WTC11 (cell line): Measurements from ENCODE around the gene SCNN1A. TPM values are rescaled to one million over a fixed set of nuclear protein-coding genes. Genes with fewer than 3 reads are reported as not detected.

Experiments
- ATAC-seq: fragments of 200-7000 bp; cut with Tn5 transposase; 2 replicates; pipeline ENCODE4 v1.10.0; 2021; ENCODE audit warnings: mild to moderate bottlenecking, moderate library complexity
- CTCF ChIA-PET: fragments of 300-600 bp; sonication (Branson Sonifier 250); formaldehyde crosslinking; loops from one replicate; lab custom pipeline; 2021; ENCODE audit warnings: antibody characterized with exemption; lab: Charles Lee
- POLR2A ChIA-PET: fragments of 350-600 bp; sonication (Branson Sonifier 250); formaldehyde crosslinking; loops from one replicate; lab custom pipeline; 2021; ENCODE audit warnings: antibody characterized with exemption; lab: Charles Lee
- DNase-seq: peaks from one replicate; pipeline ENCODE4 v3.0.0; 2021; ENCODE audit warnings: low spot score
- H3K27ac Mint-ChIP-seq: 2 replicates; pipeline ENCODE4 v1.8.0; 2021; ENCODE audit warnings: mixed read lengths
- H3K27me3 Mint-ChIP-seq: 2 replicates; pipeline ENCODE4 v1.8.0; 2021; ENCODE audit warnings: low read depth, mild to moderate bottlenecking, moderate library complexity, mixed read lengths
- H3K36me3 Mint-ChIP-seq: 2 replicates; pipeline ENCODE4 v1.8.0; 2021; ENCODE audit warnings: mixed read lengths
- H3K4me1 Mint-ChIP-seq: 2 replicates; pipeline ENCODE4 v1.8.0; 2022; ENCODE audit warnings: mixed read lengths
- H3K4me3 Mint-ChIP-seq: 2 replicates; pipeline ENCODE4 v1.8.0; 2021; ENCODE audit warnings: mild to moderate bottlenecking, moderate library complexity, mixed read lengths
- H3K9me3 Mint-ChIP-seq: 2 replicates; pipeline ENCODE4 v1.8.0; 2021; ENCODE audit warnings: mixed read lengths
- ATF1 ChIP-seq: sonication (generic); formaldehyde crosslinking; IDR thresholded peaks from 2 replicates; pipeline ENCODE4 v1.8.1; 2023; ENCODE audit warnings: mild to moderate bottlenecking, moderate library complexity, missing genetic modification reagents
- CBFB ChIP-seq: sonication (generic); formaldehyde crosslinking; IDR thresholded peaks from 2 replicates; pipeline ENCODE4 v1.8.1; 2022; ENCODE audit warnings: mild to moderate bottlenecking, low read depth, missing genetic modification reagents
- FOXJ3 ChIP-seq: sonication (generic); formaldehyde crosslinking; IDR thresholded peaks from 2 replicates; pipeline ENCODE4 v1.9.0; 2021; ENCODE audit warnings: missing genetic modification reagents, mild to moderate bottlenecking, borderline replicate concordance
- HMGA2 ChIP-seq: fragments of 250-450 bp; sonication (Bioruptor Pico); IDR thresholded peaks from 2 replicates; pipeline ENCODE4 v1.4.0; 2021; ENCODE audit warnings: mild to moderate bottlenecking, moderate library complexity
- JAZF1 ChIP-seq: fragments of 250-450 bp; sonication (Bioruptor Pico); IDR thresholded peaks from 2 replicates; pipeline ENCODE4 v1.9.0; 2021; ENCODE audit warnings: moderate library complexity, mild to moderate bottlenecking, inconsistent platforms
- MYBL2 ChIP-seq: sonication (generic); formaldehyde crosslinking; IDR thresholded peaks from 2 replicates; pipeline ENCODE4 v1.8.1; 2023; ENCODE audit warnings: mild to moderate bottlenecking, moderate library complexity, missing genetic modification reagents
- NR2C2 ChIP-seq: sonication (generic); formaldehyde crosslinking; IDR thresholded peaks from 2 replicates; pipeline ENCODE4 v1.8.0; 2022; ENCODE audit warnings: mild to moderate bottlenecking, missing genetic modification reagents
- PRRX2 ChIP-seq: fragments of 250-450 bp; sonication (Bioruptor Pico); IDR thresholded peaks from 2 replicates; pipeline ENCODE4 v1.8.0; 2021; ENCODE audit warnings: mild to moderate bottlenecking
- RORB ChIP-seq: fragments of 250-450 bp; sonication (Bioruptor Pico); IDR thresholded peaks from 2 replicates; pipeline ENCODE4 v1.9.0; 2021; ENCODE audit warnings: mild to moderate bottlenecking
- ZNF263 ChIP-seq: sonication (generic); formaldehyde crosslinking; IDR thresholded peaks from 2 replicates; pipeline ENCODE4 v1.8.1; 2022; ENCODE audit warnings: low read depth, mild to moderate bottlenecking, moderate library complexity, missing genetic modification reagents
- ZNF396 ChIP-seq: fragments of 250-450 bp; sonication (Bioruptor Pico); IDR thresholded peaks from 2 replicates; pipeline ENCODE4 v1.8.0; 2021; ENCODE audit warnings: mild to moderate bottlenecking, moderate library complexity, borderline replicate concordance
- ZNF671 ChIP-seq: fragments of 250-450 bp; sonication (Bioruptor Pico); IDR thresholded peaks from 2 replicates; pipeline ENCODE4 v1.8.0; 2021; ENCODE audit warnings: mild to moderate bottlenecking
- total RNA-seq: library from RNA; stranded (reverse); gene quantifications from 3 replicates; pipeline ENCODE4 v1.2.3, GENCODE V29; 2021
- TF ChIP-seq, protein P1 (sequence below): sonication (generic); formaldehyde crosslinking; IDR thresholded peaks from 2 replicates; pipeline ENCODE4 v1.8.0; 2023; ENCODE audit warnings: mild to moderate bottlenecking, missing genetic modification reagents
- TF ChIP-seq, protein P2 (sequence below): fragments of 250-450 bp; sonication (Bioruptor Pico); conservative IDR thresholded peaks from 2 replicates; pipeline ENCODE4 v1.9.0; 2021; ENCODE audit warnings: mild to moderate bottlenecking
- TF ChIP-seq, protein P3 (sequence below): sonication (generic); formaldehyde crosslinking; IDR thresholded peaks from 2 replicates; pipeline ENCODE4 v1.8.1; 2022; ENCODE audit warnings: low read depth, mild to moderate bottlenecking, moderate library complexity, missing genetic modification reagents, borderline replicate concordance
- TF ChIP-seq, protein P4 (sequence below): fragments of 250-450 bp; sonication (Bioruptor Pico); IDR thresholded peaks from 2 replicates; pipeline ENCODE4 v2.1.2; 2022; ENCODE audit warnings: mild to moderate bottlenecking, moderate library complexity
- TF ChIP-seq, protein P5 (sequence below): sonication (generic); formaldehyde crosslinking; conservative IDR thresholded peaks from 2 replicates; pipeline ENCODE4 v1.8.1; 2022; ENCODE audit warnings: mild to moderate bottlenecking, missing genetic modification reagents
- TF ChIP-seq, protein P6 (sequence below): sonication (generic); formaldehyde crosslinking; IDR thresholded peaks from 2 replicates; pipeline ENCODE4 v1.8.1; 2023; ENCODE audit warnings: mild to moderate bottlenecking, missing genetic modification reagents, moderate library complexity
- TF ChIP-seq, protein P7 (sequence below): sonication (generic); formaldehyde crosslinking; IDR thresholded peaks from 2 replicates; pipeline ENCODE4 v1.8.0; 2022; ENCODE audit warnings: mild to moderate bottlenecking, missing genetic modification reagents
- TF ChIP-seq, protein P8 (sequence below): fragments of 250-450 bp; sonication (Bioruptor Pico); IDR thresholded peaks from 2 replicates; pipeline ENCODE4 v1.8.0; 2021; ENCODE audit warnings: mild to moderate bottlenecking

Gene SCNN1A
- total RNA-seq, 1 experiment from 2014 or later = 100 TPM

DNA sequence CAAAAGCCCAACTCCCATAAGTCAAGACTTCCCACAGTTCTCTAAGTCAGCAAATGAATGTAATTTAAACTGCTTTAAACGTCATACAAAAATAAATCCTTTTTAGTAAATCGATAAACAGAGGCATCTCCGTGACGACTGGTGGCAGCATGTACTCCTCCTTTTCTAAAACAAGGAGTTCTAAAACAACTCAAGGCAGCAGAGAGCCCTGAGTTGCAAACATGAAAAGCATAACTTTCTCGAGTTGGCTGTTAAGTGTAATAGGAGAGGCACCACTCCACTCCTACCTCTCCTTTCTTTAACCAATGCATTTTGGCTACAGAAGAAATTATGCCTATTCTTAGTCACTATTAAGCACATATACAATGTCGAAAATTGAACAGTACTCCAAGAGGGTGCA is 30.6 kb upstream of the SCNN1A start:
- no peak overlapping the region for H3K27ac Mint-ChIP-seq
- DNase-seq (no peak), ATAC-seq (no peak)
- TF ChIP-seq ZNF671 (CRISPR knock-in tag) = no peak
- ChIA-PET CTCF (no interaction called here), POLR2A (no interaction called here)
- no peaks in the 10 kb centered on the region for H3K27me3 Mint-ChIP-seq
- no peaks in the 10 kb centered on the region for H3K9me3 Mint-ChIP-seq
- H3K4me1 Mint-ChIP-seq = no peaks in the 10 kb centered on the region
- H3K4me3 Mint-ChIP-seq = no peak overlapping the region
- H3K36me3 Mint-ChIP-seq = no peaks in the 10 kb centered on the region

DNA sequence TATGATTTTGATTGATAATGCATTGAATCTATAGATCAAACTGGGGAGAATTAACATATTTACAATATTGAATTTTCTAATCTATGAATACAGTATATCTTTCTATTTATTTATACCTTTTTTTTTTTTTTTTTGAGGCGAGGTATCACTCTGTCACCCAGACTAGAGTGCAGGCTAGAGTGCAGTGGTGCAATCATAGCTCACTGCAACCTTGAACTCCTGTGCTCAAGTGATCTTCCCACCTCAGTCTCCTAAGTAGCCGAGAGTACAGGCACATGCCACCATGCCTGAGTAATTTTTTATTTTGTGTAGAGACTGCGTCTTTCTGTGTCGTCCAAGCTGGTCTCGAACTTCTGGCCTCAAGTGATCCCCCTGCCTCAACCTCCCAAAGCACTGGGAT is 29.0 kb upstream of the SCNN1A start:
- CTCF ChIA-PET = no interaction called here
- no peak overlapping the region for H3K4me3 Mint-ChIP-seq

DNA sequence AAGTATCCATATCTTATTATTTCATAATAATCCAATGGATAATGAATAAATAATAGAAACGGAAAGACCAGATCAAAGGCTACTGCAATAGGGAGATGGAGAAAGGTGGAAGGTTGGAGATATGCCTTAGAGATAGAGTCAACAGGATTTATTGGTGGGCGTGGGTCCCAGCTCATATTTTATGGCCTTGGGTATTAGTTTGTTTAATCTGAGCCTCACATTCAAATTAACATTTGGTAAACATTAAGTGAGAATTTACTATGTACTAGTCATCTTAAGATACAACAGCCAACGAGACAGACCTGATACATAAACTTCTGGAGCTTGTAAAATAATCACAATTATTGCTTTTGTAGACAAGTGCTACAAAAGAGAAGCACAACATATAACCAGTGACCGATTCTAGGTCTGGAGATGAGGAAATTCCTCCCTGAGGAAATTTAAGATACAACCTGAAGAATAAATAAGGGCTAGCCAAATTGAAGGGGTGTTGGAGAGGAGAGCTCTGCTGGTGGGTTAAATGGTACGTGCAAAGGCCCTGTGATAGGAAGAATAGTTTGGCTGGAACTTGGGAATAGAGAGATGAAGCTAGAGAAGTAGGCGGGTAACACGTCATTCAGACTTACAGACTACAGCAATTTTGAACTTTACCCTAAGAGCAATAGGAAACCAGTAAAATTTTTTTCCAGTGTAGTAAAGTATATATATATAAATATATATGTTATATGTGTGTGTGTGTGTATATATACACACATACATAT is 24.7 kb upstream of the SCNN1A start:
- Mint-ChIP-seq H3K4me3 (no peak overlapping the region), H3K4me1 (peaks cover 19% of the 10 kb centered on the region), H3K36me3 (no peaks in the 10 kb centered on the region), H3K9me3 (no peaks in the 10 kb centered on the region), H3K27ac (no peak overlapping the region), H3K27me3 (no peaks in the 10 kb centered on the region; the same call in 1 of the 2 replicates)
- CTCF ChIA-PET = no interaction called here
- POLR2A ChIA-PET = interaction anchor here (0.6 kb wide), 1 partner anchor 18 kb away, joined by 3 read pairs; no protein-coding TSS in a partner anchor
- DNase-seq = no peak
- ATAC-seq = no peak
- TF ChIP-seq HMGA2 (CRISPR knock-in tag) = no peak
- no peak for TF ChIP-seq MYBL2 (CRISPR knock-in tag)
- TF ChIP-seq, protein P1, sequence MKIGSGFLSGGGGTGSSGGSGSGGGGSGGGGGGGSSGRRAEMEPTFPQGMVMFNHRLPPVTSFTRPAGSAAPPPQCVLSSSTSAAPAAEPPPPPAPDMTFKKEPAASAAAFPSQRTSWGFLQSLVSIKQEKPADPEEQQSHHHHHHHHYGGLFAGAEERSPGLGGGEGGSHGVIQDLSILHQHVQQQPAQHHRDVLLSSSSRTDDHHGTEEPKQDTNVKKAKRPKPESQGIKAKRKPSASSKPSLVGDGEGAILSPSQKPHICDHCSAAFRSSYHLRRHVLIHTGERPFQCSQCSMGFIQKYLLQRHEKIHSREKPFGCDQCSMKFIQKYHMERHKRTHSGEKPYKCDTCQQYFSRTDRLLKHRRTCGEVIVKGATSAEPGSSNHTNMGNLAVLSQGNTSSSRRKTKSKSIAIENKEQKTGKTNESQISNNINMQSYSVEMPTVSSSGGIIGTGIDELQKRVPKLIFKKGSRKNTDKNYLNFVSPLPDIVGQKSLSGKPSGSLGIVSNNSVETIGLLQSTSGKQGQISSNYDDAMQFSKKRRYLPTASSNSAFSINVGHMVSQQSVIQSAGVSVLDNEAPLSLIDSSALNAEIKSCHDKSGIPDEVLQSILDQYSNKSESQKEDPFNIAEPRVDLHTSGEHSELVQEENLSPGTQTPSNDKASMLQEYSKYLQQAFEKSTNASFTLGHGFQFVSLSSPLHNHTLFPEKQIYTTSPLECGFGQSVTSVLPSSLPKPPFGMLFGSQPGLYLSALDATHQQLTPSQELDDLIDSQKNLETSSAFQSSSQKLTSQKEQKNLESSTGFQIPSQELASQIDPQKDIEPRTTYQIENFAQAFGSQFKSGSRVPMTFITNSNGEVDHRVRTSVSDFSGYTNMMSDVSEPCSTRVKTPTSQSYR = no peak
- TF ChIP-seq, protein P2, sequence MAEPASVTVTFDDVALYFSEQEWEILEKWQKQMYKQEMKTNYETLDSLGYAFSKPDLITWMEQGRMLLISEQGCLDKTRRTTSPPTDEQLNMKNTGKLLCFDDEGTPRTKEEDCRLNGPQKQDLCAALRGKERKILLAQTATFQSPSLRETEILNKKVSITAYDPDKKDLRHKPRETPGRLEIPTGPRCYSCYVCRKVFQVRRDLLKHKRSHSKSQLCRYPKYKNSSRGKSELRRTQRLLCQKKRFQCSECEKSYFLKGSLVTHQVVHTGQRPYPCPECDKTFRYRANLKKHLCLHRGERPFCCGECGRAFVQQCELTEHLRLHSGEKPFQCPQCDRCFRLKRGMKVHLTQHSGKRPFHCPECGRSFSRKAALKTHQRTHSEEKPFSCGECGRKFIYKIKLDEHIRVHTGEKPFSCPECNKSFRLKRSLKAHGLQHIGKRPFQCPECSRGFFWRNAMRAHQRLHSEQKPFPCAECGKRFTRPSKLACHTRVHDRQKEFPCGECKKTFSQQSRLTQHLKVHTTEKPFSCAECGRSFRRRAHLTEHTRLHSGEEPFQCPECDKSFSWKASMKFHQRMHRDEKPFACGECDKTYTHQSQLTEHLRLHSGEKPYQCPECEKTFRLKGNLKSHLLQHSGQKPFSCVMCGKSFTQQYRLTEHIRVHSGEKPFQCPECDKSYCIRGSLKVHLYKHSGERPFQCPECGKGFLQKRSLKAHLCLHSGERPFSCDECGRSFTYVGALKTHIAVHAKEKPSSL = no peak
- TF ChIP-seq, protein P3, sequence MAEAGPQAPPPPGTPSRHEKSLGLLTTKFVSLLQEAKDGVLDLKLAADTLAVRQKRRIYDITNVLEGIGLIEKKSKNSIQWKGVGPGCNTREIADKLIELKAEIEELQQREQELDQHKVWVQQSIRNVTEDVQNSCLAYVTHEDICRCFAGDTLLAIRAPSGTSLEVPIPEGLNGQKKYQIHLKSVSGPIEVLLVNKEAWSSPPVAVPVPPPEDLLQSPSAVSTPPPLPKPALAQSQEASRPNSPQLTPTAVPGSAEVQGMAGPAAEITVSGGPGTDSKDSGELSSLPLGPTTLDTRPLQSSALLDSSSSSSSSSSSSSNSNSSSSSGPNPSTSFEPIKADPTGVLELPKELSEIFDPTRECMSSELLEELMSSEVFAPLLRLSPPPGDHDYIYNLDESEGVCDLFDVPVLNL (CRISPR knock-in tag) = no peak
- TF ChIP-seq ZNF263 = no peak
- no peak for TF ChIP-seq PRRX2 (CRISPR knock-in tag)
- TF ChIP-seq JAZF1 (CRISPR knock-in tag) = no peak
- TF ChIP-seq RORB = no peak
- no peak for TF ChIP-seq ZNF396
- TF ChIP-seq, protein P4, sequence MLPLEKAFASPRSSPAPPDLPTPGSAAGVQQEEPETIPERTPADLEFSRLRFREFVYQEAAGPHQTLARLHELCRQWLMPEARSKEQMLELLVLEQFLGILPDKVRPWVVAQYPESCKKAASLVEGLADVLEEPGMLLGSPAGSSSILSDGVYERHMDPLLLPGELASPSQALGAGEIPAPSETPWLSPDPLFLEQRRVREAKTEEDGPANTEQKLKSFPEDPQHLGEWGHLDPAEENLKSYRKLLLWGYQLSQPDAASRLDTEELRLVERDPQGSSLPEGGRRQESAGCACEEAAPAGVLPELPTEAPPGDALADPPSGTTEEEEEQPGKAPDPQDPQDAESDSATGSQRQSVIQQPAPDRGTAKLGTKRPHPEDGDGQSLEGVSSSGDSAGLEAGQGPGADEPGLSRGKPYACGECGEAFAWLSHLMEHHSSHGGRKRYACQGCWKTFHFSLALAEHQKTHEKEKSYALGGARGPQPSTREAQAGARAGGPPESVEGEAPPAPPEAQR (CRISPR knock-in tag) = no peak
- TF ChIP-seq, protein P5, sequence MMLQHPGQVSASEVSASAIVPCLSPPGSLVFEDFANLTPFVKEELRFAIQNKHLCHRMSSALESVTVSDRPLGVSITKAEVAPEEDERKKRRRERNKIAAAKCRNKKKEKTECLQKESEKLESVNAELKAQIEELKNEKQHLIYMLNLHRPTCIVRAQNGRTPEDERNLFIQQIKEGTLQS = no peak

More for the DNA sequence above, 29.0 kb upstream of the SCNN1A start:
- H3K27ac Mint-ChIP-seq = no peak overlapping the region
- H3K9me3 Mint-ChIP-seq = no peaks in the 10 kb centered on the region
- TF ChIP-seq, protein P6, sequence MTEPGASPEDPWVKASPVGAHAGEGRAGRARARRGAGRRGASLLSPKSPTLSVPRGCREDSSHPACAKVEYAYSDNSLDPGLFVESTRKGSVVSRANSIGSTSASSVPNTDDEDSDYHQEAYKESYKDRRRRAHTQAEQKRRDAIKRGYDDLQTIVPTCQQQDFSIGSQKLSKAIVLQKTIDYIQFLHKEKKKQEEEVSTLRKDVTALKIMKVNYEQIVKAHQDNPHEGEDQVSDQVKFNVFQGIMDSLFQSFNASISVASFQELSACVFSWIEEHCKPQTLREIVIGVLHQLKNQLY (CRISPR knock-in tag) = no peak
- TF ChIP-seq NR2C2 (CRISPR knock-in tag) (no peak), CBFB (CRISPR knock-in tag) (no peak), HMGA2 (CRISPR knock-in tag) (no peak), FOXJ3 (CRISPR knock-in tag) (no peak), ATF1 (CRISPR knock-in tag) (no peak)
- TF ChIP-seq, protein P7, sequence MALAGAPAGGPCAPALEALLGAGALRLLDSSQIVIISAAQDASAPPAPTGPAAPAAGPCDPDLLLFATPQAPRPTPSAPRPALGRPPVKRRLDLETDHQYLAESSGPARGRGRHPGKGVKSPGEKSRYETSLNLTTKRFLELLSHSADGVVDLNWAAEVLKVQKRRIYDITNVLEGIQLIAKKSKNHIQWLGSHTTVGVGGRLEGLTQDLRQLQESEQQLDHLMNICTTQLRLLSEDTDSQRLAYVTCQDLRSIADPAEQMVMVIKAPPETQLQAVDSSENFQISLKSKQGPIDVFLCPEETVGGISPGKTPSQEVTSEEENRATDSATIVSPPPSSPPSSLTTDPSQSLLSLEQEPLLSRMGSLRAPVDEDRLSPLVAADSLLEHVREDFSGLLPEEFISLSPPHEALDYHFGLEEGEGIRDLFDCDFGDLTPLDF (CRISPR knock-in tag) = no peak
- TF ChIP-seq, protein P8, sequence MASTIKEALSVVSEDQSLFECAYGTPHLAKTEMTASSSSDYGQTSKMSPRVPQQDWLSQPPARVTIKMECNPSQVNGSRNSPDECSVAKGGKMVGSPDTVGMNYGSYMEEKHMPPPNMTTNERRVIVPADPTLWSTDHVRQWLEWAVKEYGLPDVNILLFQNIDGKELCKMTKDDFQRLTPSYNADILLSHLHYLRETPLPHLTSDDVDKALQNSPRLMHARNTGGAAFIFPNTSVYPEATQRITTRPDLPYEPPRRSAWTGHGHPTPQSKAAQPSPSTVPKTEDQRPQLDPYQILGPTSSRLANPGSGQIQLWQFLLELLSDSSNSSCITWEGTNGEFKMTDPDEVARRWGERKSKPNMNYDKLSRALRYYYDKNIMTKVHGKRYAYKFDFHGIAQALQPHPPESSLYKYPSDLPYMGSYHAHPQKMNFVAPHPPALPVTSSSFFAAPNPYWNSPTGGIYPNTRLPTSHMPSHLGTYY (CRISPR knock-in tag) = no peak
- H3K36me3 Mint-ChIP-seq = no peaks in the 10 kb centered on the region
- POLR2A ChIA-PET = no interaction called here
- DNase-seq (no peak), ATAC-seq (no peak)
- no peaks in the 10 kb centered on the region for H3K27me3 Mint-ChIP-seq
- H3K4me1 Mint-ChIP-seq = no peaks in the 10 kb centered on the region
